Measurements from ENCODE around the gene NCKAP1. TPM values are rescaled to one million over a fixed set of nuclear protein-coding genes. Genes with fewer than 3 reads are reported as not detected.

The NCKAP1 gene
- total RNA-seq, 1 experiment from 2014 or later: 173 TPM

DNA sequence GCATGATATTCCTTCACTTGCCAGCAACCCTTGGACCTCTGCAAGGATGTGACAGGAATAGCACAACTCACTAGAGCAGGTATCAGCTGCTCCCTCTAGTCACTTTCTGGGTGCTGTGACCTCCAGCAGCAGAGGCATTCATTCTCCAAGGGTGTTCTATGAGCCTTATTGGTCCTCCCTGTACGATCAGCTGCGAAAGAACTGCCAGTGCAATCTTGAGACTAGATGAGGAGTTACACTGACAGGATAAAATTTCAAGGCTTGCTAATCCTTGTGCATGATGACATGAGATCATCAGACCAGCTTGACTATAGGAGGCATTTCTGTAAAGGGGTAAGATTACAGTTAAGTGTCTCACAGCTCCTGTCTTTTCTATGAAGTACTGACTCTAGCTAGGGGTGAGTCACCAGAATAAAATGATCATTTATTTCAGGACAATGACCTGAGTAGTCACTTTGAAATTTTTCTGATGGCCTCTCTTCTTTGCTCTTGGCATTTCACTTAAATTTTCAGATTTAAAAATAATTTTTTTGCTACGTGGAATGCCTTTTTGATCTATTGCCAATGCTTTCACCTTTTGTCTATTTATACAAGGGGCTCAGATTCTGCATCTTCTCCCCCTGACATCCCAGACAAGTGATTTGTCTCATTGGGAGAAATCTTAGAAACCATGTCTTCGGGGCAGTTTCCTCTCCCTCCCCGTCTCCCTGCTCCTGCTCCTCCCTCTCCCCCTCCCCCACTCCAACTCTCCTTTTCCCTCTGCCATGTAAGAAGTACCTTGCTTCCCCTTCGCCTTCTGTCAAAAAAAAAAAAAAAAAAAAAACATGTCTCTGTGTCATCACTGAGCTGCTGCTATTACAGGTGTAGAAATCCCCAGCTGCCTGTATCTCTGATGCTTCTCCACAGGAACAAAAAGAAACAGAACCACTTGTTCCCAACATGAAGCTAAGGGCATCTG, 122.6 kb downstream of the NCKAP1 start:
- H3K9me3 Mint-ChIP-seq: no peaks in the 10 kb centered on the region
- H3K36me3 Mint-ChIP-seq: peaks cover 41% of the 10 kb centered on the region
- no peaks in the 10 kb centered on the region for H3K27me3 Mint-ChIP-seq (ENCODE audit: low read depth)
- ChIA-PET CTCF (interaction anchor here (1.6 kb wide), 1 partner anchor 46 kb away, joined by 3 read pairs; no protein-coding TSS in a partner anchor), POLR2A (no interaction called here)
- DNase-seq (ENCODE audit: low spot score): no peak
- peaks cover 22% of the 10 kb centered on the region for H3K4me1 Mint-ChIP-seq
- no peak overlapping the region for H3K27ac Mint-ChIP-seq
- TF ChIP-seq NFYB (CRISPR knock-in tag; conservative IDR thresholded peaks at IDR 0.05; ENCODE audit: low read depth) (no peak), MYBL2 (CRISPR knock-in tag; IDR thresholded peaks at IDR 0.05) (no peak), JAZF1 (CRISPR knock-in tag; IDR thresholded peaks at IDR 0.05) (no peak), TCF7 (CRISPR knock-in tag; IDR thresholded peaks at IDR 0.05; ENCODE audit: low read depth) (no peak)
- peak; percentile 22; the same call in 1 of the 2 replicates for ATAC-seq
- H3K4me3 Mint-ChIP-seq: no peak overlapping the region

GRCh38 chr2:182914852-182915251, 123.4 kb downstream of the NCKAP1 start:
- Mint-ChIP-seq H3K4me3 (no peak overlapping the region), H3K27ac (no peak overlapping the region), H3K9me3 (no peaks in the 10 kb centered on the region), H3K4me1 (peaks cover 20% of the 10 kb centered on the region), H3K27me3 (ENCODE audit: low read depth) (no peaks in the 10 kb centered on the region), H3K36me3 (peaks cover 44% of the 10 kb centered on the region)
- POLR2A ChIA-PET: no interaction called here
- TF ChIP-seq TP53 (CRISPR knock-in tag; IDR thresholded peaks at IDR 0.05) (no peak), ZNF263 (CRISPR knock-in tag; IDR thresholded peaks at IDR 0.05; ENCODE audit: low read depth) (no peak)
- CTCF ChIA-PET: interaction anchor here (1.6 kb wide), 1 partner anchor 45 kb away, joined by 3 read pairs; no protein-coding TSS in a partner anchor
- ATAC-seq (peak; percentile 21), DNase-seq (ENCODE audit: low spot score) (no peak)

- ChIA-PET CTCF (interaction anchor here (0.9 kb wide), 1 partner anchor 67 kb away, joined by 3 read pairs; no protein-coding TSS in a partner anchor), POLR2A (no interaction called here)
- Mint-ChIP-seq H3K9me3 (no peaks in the 10 kb centered on the region), H3K4me1 (peaks cover 14% of the 10 kb centered on the region), H3K27ac (no peak overlapping the region), H3K4me3 (no peak overlapping the region), H3K36me3 (peaks cover 46% of the 10 kb centered on the region), H3K27me3 (ENCODE audit: low read depth) (no peaks in the 10 kb centered on the region)
- TF ChIP-seq ZNF138 (CRISPR knock-in tag; conservative IDR thresholded peaks at IDR 0.05): no peak
- no peak for TF ChIP-seq MAX (CRISPR knock-in tag; IDR thresholded peaks at IDR 0.05)
- no peak for TF ChIP-seq ELF4 (CRISPR knock-in tag; IDR thresholded peaks at IDR 0.05; ENCODE audit: low read depth)
- TF ChIP-seq NR1H2 (CRISPR knock-in tag; IDR thresholded peaks at IDR 0.05): no peak
- TF ChIP-seq GABPB1 (CRISPR knock-in tag; IDR thresholded peaks at IDR 0.05): no peak
- no peak for TF ChIP-seq MLX (CRISPR knock-in tag; IDR thresholded peaks at IDR 0.05)
- TF ChIP-seq RORB (CRISPR knock-in tag; IDR thresholded peaks at IDR 0.05): no peak
- TF ChIP-seq ATF2 (CRISPR knock-in tag; IDR thresholded peaks at IDR 0.05; ENCODE audit: borderline replicate concordance, low read depth): no peak
- no peak for TF ChIP-seq SMAD4 (CRISPR knock-in tag; IDR thresholded peaks at IDR 0.05)
- no peak for TF ChIP-seq CBFB (CRISPR knock-in tag; IDR thresholded peaks at IDR 0.05; ENCODE audit: low read depth)
- TF ChIP-seq ZBTB21 (CRISPR knock-in tag; IDR thresholded peaks at IDR 0.05; ENCODE audit: borderline replicate concordance): no peak
- TF ChIP-seq TEAD1 (CRISPR knock-in tag; IDR thresholded peaks at IDR 0.05): no peak
- TF ChIP-seq ZMAT4 (CRISPR knock-in tag; IDR thresholded peaks at IDR 0.05): no peak
- no peak for TF ChIP-seq FOXP1 (CRISPR knock-in tag; IDR thresholded peaks at IDR 0.05; ENCODE audit: borderline replicate concordance)
- TF ChIP-seq ZNF396 (CRISPR knock-in tag; IDR thresholded peaks at IDR 0.05; ENCODE audit: borderline replicate concordance): no peak
- DNase-seq (ENCODE audit: low spot score): no peak
- ATAC-seq: no peak
These were observed 125.2 kb downstream of the NCKAP1 start for GRCh38 chr2:182913064-182913463.

All from WTC11 (cell line).